ENCODE measurements around the gene HNRNPL.
"Not testable (repeated sequence)": the region's sequence is repeated elsewhere in the genome, so short reads cannot be mapped to it uniquely, and the experiment has no call there.

The HNRNPL gene

DNA sequence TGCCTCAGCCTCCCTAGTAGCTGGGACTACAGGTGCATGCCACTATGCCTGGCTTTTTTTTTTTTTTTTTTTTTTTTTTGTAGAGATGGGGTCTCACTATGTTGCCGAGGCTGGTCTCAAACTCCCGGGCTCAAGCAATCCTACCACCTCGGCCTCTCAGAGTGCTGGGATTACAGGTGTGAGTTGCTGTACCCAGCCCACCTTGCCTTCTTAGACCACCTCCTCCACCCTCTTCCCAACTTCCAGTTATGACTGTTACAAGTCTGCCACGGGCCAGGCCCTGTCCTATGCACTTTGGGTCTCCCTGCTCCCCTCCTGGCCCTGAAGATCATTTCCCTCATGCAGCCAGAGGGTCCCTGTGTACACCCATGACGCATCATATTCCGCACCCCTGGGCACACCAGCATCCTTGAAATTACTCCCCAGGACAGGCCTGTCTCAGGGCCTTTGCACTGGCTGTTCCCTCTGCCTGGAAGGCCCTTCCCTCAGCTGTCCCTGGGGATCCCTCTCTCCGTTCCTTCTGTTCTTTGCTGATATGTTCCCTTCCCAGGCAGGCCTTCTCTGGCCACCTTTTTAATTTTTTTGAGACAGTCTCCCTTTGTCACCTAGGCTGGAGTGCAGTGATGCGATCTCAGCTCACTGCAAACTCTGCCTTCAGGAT is 40.1 kb downstream of the HNRNPL start:
- TF ChIP-seq, protein P1, sequence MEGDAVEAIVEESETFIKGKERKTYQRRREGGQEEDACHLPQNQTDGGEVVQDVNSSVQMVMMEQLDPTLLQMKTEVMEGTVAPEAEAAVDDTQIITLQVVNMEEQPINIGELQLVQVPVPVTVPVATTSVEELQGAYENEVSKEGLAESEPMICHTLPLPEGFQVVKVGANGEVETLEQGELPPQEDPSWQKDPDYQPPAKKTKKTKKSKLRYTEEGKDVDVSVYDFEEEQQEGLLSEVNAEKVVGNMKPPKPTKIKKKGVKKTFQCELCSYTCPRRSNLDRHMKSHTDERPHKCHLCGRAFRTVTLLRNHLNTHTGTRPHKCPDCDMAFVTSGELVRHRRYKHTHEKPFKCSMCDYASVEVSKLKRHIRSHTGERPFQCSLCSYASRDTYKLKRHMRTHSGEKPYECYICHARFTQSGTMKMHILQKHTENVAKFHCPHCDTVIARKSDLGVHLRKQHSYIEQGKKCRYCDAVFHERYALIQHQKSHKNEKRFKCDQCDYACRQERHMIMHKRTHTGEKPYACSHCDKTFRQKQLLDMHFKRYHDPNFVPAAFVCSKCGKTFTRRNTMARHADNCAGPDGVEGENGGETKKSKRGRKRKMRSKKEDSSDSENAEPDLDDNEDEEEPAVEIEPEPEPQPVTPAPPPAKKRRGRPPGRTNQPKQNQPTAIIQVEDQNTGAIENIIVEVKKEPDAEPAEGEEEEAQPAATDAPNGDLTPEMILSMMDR (IDR thresholded peaks at IDR 0.05; ENCODE audit: control insufficient read depth, extremely low read depth, insufficient read depth), result no peak
- DNase-seq (ENCODE audit: low read depth), result no peak
- no peak overlapping the region for H3K4me3 ChIP-seq (ENCODE audit: low read depth, low read length)

DNA sequence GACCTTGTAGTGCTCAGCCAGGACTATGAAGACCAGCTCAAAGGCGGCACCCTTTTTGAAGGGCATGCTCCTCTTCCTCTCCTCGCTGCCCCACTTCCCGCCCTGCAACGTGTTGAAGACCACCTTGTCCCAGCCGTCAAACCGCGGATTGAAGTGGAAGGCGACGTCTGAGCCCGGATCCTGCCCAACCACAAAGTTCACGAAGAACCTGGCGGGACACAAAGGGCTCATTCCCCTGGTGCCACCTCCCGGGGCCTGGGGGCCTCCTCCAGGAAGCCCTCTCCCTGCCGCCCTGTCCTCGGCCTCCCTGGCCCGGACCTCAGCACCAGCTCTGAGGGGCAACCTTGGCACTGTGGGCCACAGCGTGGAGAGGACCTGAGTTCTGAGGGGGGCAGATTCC is 41.0 kb downstream of the HNRNPL start:
- no peak overlapping the region for H3K4me3 ChIP-seq (ENCODE audit: low read depth, low read length)
- no peak for DNase-seq (ENCODE audit: low read depth)
- TF ChIP-seq, protein P1 (IDR thresholded peaks at IDR 0.05; ENCODE audit: control insufficient read depth, extremely low read depth, insufficient read depth), result no peak

DNA sequence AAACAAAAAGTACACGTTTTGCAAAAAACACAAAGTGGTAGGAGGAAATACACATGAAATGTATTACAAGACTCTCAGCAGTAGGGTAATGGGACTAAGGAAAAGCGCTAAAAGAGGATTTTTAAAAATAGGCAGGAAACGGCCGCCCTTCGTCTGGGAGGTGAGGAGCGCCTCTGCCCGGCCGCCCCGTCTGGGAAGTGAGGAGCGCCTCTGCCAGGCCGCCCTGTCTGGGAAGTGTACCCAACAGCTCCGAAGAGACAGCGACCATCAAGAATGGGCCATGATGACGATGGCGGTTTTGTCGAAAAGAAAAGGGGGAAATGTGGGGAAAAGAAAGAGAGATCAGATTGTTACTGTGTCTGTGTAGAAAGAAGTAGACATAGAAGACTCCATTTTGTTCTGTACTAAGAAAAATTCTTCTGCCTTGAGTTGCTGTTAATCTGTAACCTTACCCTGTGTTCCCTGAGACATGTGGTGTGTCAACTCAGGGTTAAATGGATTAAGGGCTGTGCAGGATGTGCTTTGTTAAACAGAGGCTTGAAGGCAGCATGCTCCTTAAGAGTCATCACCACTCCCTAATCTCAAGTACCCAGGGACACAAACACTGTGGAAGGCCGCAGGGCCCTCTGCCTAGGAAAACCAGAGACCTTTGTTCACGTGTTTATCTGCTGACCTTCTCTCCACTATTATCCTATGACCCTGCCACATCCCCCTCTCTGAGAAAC is 42.2 kb downstream of the HNRNPL start:
- H3K4me3 ChIP-seq (ENCODE audit: low read depth, low read length); DNase-seq (ENCODE audit: low read depth): not testable (repeated sequence)

DNA sequence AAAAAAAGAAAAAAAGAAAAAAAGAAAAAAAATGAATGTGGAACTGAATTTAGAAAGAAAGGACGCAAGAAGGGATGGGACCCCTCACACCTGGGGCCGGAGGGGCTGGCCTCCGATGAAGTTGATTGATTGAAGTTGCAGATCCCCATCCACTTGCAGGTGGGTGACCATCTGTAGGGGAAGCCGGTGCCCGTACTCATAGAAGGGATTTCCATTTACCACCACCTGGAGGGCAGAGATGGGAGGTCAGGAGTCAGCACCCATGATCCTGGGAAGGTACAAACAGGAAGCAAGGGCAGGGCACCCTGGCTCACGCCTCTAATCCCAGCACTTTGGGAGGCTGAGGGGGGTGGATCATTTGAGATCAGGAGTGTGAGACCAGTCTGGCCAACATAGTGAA is 43.4 kb downstream of the HNRNPL start:
- no peak overlapping the region for H3K4me3 ChIP-seq (ENCODE audit: low read depth, low read length)
- TF ChIP-seq, protein P1 (IDR thresholded peaks at IDR 0.05; ENCODE audit: control insufficient read depth, extremely low read depth, insufficient read depth), result no peak

DNA sequence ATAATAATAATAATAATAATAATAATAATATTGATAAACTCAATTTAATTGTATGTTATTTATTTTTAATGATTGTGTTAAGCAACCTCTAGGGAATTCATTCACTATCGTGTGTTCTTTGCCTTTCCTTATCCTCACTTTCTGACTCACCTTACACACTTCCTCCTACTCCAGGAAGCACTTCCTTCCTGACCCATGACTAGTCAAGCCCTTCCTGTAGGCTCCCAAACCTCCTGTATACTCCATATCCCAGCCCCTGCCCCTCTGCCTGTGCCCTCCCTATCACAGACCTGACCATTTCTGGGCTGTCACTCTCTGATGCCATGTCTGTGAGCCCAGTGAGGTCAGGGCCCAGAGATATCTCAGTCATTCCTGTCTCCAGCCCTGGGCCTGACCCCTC is 44.6 kb downstream of the HNRNPL start:
- DNase-seq (ENCODE audit: low read depth), result no peak
- H3K4me3 ChIP-seq (ENCODE audit: low read depth, low read length), result no peak overlapping the region
- TF ChIP-seq, protein P1 (IDR thresholded peaks at IDR 0.05; ENCODE audit: control insufficient read depth, extremely low read depth, insufficient read depth), result no peak

More for the DNA sequence above, 43.4 kb downstream of the HNRNPL start:
- no peak for DNase-seq (ENCODE audit: low read depth)

DNA sequence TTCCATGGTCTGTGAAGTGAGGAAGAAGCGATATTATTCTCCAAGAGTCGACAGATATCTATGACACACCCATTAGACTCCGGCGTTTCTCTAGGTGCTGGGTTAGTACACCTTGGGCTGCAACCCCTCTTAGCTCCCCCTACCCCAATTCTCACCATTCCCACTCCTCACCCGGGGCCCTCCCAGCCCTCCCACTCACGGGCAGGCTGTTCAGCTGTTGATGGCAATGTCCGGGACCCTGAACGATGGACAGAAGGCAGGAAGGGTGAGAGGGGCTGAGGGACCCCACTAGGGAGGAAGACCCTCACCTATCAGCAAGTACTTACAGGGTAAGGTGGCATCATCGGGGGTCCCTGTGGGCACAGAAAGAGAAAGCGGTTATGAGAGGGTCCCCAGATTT is 46.2 kb downstream of the HNRNPL start:
- no peak overlapping the region for H3K4me3 ChIP-seq (ENCODE audit: low read depth, low read length)
- DNase-seq (ENCODE audit: low read depth), result no peak
- TF ChIP-seq, protein P1 (IDR thresholded peaks at IDR 0.05; ENCODE audit: control insufficient read depth, extremely low read depth, insufficient read depth), result no peak

DNA sequence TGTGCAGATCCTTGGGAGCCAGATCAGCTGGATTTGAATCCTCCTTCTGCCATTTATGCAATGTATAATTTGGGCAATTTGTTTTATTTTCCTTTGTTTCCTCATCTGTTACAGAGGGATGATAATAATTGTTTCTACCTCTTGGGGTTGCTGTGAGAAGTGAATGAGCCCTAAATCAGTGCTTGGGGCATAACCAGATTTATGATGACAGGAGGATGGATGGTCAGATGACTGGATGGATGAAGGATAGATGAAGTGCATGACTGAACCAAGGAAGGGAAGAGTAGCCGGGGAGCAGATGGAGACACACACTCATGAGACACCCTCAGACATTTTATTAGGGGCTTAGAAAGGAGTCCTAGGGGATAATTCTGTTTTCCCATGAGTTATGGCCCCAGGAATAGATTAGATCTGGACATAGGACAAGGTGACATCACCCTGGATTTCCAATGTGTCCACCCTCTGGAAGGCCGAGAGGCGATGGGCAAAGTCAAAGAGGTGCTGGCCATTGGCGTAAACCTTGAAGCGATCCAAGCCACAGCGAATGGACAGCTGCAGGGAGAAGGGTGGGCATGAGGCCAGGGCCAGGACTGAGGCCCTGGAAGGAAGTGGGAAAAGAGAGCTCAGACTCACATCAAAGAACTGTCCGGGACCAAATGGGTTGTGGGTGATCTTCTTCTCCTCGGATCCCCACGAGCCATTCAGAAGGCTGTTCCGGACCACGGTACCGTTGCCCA is 48.3 kb downstream of the HNRNPL start:
- H3K4me3 ChIP-seq (ENCODE audit: low read depth, low read length), result no peak overlapping the region
- DNase-seq (ENCODE audit: low read depth), result no peak
- TF ChIP-seq, protein P1 (IDR thresholded peaks at IDR 0.05; ENCODE audit: control insufficient read depth, extremely low read depth, insufficient read depth), result no peak

Measured in LNCaP clone FGC (cell line).